ENCODE data around the gene ASIC2. TPM values are rescaled to one million over a fixed set of nuclear protein-coding genes. Genes with fewer than 3 reads are reported as not detected.

Gene ASIC2
- total and polyA plus RNA-seq, 2 experiments from 2014 or later: 0.52 to 2.8 TPM

DNA sequence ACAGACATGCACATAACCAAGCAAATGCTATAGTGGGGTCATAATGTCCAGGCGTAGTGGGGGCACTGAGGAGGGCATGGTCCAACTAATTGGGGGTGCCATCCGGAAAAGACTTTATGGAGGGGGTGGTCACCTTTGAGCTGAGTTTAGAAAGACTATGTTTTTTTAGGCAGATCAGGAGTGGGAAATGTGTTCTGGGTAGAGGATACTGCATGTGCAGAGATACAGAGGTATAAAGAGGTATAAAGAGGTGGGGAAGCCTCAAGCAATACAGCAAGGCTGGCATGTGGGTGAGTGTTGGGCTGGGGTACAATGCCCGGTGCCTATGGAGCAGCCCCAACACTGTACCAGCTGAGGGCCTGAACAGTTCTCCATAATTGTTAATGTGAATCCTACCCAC lies 248.3 kb downstream of the ASIC2 start:
- TF ChIP-seq STAT1 (IDR thresholded peaks at IDR 0.05; ENCODE audit: unreplicated experiment) (no peak), CREB1 (CRISPR knock-in tag; IDR thresholded peaks at IDR 0.05; ENCODE audit: low read depth) (no peak), ZNF331 (CRISPR knock-in tag; IDR thresholded peaks at IDR 0.05; ENCODE audit: low read depth) (no peak), JUNB (IDR thresholded peaks at IDR 0.05; ENCODE audit: unreplicated experiment) (no peak), POLR2AphosphoS5 (IDR thresholded peaks at IDR 0.05; ENCODE audit: low read depth) (no peak), NANOG (IDR thresholded peaks at IDR 0.05; ENCODE audit: borderline replicate concordance) (no peak), EZH2phosphoT487 (IDR thresholded peaks at IDR 0.05; ENCODE audit: unreplicated experiment) (no peak), EZH2 (IDR thresholded peaks at IDR 0.05; ENCODE audit: low read depth, unreplicated experiment) (no peak), ZNF114 (CRISPR knock-in tag; IDR thresholded peaks at IDR 0.05) (no peak)
- TF ChIP-seq, protein P1, sequence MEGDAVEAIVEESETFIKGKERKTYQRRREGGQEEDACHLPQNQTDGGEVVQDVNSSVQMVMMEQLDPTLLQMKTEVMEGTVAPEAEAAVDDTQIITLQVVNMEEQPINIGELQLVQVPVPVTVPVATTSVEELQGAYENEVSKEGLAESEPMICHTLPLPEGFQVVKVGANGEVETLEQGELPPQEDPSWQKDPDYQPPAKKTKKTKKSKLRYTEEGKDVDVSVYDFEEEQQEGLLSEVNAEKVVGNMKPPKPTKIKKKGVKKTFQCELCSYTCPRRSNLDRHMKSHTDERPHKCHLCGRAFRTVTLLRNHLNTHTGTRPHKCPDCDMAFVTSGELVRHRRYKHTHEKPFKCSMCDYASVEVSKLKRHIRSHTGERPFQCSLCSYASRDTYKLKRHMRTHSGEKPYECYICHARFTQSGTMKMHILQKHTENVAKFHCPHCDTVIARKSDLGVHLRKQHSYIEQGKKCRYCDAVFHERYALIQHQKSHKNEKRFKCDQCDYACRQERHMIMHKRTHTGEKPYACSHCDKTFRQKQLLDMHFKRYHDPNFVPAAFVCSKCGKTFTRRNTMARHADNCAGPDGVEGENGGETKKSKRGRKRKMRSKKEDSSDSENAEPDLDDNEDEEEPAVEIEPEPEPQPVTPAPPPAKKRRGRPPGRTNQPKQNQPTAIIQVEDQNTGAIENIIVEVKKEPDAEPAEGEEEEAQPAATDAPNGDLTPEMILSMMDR (conservative IDR thresholded peaks at IDR 0.05; ENCODE audit: low read depth in 2 of 2): no peak
- TF ChIP-seq, protein P2, sequence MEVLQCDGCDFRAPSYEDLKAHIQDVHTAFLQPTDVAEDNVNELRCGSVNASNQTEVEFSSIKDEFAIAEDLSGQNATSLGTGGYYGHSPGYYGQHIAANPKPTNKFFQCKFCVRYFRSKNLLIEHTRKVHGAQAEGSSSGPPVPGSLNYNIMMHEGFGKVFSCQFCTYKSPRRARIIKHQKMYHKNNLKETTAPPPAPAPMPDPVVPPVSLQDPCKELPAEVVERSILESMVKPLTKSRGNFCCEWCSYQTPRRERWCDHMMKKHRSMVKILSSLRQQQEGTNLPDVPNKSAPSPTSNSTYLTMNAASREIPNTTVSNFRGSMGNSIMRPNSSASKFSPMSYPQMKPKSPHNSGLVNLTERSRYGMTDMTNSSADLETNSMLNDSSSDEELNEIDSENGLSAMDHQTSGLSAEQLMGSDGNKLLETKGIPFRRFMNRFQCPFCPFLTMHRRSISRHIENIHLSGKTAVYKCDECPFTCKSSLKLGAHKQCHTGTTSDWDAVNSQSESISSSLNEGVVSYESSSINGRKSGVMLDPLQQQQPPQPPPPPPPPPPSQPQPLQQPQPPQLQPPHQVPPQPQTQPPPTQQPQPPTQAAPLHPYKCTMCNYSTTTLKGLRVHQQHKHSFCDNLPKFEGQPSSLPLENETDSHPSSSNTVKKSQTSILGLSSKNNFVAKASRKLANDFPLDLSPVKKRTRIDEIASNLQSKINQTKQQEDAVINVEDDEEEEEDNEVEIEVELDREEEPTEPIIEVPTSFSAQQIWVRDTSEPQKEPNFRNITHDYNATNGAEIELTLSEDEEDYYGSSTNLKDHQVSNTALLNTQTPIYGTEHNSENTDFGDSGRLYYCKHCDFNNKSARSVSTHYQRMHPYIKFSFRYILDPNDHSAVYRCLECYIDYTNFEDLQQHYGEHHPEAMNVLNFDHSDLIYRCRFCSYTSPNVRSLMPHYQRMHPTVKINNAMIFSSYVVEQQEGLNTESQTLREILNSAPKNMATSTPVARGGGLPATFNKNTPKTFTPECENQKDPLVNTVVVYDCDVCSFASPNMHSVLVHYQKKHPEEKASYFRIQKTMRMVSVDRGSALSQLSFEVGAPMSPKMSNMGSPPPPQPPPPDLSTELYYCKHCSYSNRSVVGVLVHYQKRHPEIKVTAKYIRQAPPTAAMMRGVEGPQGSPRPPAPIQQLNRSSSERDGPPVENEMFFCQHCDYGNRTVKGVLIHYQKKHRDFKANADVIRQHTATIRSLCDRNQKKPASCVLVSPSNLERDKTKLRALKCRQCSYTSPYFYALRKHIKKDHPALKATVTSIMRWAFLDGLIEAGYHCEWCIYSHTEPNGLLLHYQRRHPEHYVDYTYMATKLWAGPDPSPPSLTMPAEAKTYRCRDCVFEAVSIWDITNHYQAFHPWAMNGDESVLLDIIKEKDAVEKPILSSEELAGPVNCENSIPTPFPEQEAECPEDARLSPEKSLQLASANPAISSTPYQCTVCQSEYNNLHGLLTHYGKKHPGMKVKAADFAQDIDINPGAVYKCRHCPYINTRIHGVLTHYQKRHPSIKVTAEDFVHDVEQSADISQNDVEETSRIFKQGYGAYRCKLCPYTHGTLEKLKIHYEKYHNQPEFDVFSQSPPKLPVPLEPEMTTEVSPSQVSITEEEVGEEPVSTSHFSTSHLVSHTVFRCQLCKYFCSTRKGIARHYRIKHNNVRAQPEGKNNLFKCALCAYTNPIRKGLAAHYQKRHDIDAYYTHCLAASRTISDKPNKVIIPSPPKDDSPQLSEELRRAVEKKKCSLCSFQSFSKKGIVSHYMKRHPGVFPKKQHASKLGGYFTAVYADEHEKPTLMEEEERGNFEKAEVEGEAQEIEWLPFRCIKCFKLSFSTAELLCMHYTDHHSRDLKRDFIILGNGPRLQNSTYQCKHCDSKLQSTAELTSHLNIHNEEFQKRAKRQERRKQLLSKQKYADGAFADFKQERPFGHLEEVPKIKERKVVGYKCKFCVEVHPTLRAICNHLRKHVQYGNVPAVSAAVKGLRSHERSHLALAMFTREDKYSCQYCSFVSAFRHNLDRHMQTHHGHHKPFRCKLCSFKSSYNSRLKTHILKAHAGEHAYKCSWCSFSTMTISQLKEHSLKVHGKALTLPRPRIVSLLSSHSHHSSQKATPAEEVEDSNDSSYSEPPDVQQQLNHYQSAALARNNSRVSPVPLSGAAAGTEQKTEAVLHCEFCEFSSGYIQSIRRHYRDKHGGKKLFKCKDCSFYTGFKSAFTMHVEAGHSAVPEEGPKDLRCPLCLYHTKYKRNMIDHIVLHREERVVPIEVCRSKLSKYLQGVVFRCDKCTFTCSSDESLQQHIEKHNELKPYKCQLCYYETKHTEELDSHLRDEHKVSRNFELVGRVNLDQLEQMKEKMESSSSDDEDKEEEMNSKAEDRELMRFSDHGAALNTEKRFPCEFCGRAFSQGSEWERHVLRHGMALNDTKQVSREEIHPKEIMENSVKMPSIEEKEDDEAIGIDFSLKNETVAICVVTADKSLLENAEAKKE (CRISPR knock-in tag; IDR thresholded peaks at IDR 0.05): no peak
- TF ChIP-seq, protein P3, sequence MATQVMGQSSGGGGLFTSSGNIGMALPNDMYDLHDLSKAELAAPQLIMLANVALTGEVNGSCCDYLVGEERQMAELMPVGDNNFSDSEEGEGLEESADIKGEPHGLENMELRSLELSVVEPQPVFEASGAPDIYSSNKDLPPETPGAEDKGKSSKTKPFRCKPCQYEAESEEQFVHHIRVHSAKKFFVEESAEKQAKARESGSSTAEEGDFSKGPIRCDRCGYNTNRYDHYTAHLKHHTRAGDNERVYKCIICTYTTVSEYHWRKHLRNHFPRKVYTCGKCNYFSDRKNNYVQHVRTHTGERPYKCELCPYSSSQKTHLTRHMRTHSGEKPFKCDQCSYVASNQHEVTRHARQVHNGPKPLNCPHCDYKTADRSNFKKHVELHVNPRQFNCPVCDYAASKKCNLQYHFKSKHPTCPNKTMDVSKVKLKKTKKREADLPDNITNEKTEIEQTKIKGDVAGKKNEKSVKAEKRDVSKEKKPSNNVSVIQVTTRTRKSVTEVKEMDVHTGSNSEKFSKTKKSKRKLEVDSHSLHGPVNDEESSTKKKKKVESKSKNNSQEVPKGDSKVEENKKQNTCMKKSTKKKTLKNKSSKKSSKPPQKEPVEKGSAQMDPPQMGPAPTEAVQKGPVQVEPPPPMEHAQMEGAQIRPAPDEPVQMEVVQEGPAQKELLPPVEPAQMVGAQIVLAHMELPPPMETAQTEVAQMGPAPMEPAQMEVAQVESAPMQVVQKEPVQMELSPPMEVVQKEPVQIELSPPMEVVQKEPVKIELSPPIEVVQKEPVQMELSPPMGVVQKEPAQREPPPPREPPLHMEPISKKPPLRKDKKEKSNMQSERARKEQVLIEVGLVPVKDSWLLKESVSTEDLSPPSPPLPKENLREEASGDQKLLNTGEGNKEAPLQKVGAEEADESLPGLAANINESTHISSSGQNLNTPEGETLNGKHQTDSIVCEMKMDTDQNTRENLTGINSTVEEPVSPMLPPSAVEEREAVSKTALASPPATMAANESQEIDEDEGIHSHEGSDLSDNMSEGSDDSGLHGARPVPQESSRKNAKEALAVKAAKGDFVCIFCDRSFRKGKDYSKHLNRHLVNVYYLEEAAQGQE (IDR thresholded peaks at IDR 0.05; ENCODE audit: unreplicated experiment): no peak
- TF ChIP-seq, protein P4, sequence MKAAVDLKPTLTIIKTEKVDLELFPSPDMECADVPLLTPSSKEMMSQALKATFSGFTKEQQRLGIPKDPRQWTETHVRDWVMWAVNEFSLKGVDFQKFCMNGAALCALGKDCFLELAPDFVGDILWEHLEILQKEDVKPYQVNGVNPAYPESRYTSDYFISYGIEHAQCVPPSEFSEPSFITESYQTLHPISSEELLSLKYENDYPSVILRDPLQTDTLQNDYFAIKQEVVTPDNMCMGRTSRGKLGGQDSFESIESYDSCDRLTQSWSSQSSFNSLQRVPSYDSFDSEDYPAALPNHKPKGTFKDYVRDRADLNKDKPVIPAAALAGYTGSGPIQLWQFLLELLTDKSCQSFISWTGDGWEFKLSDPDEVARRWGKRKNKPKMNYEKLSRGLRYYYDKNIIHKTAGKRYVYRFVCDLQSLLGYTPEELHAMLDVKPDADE (IDR thresholded peaks at IDR 0.05): no peak
- no peak for DNase-seq (ENCODE audit: low spot score)
- peaks cover 2% of the 10 kb centered on the region; the same call in 1 of the 3 replicates for H3K4me1 Mint-ChIP-seq
- no peak overlapping the region for H3K4me2 ChIP-seq
- no peak overlapping the region for H3K27ac Mint-ChIP-seq
- no peak overlapping the region for H3K4me3 Mint-ChIP-seq
- no peaks in the 10 kb centered on the region for H4K20me1 ChIP-seq (replicated peaks; ENCODE audit: insufficient read depth)
- no peak overlapping the region for H3K4me3 ChIP-seq
- H2AFZ ChIP-seq: no peak overlapping the region
- no peaks in the 10 kb centered on the region for H3K27me3 ChIP-seq (ENCODE audit: insufficient read depth)
- no peaks in the 10 kb centered on the region for H3K9me2 ChIP-seq (ENCODE audit: insufficient read depth)
- ATAC-seq: no peak
- H3K4me1 ChIP-seq (ENCODE audit: insufficient read depth): no peaks in the 10 kb centered on the region
- H3F3A ChIP-seq (replicated peaks; ENCODE audit: low read depth): no peaks in the 10 kb centered on the region
- H3K36me3 ChIP-seq (ENCODE audit: insufficient read depth): no peaks in the 10 kb centered on the region
- H3K36me3 Mint-ChIP-seq (ENCODE audit: low read depth): no peaks in the 10 kb centered on the region
- no peaks in the 10 kb centered on the region for H3K9me3 Mint-ChIP-seq
- H3K79me2 ChIP-seq (replicated peaks; ENCODE audit: insufficient read depth): no peaks in the 10 kb centered on the region
- H3K27ac ChIP-seq (ENCODE audit: low read depth): no peak overlapping the region
- H3K27me3 Mint-ChIP-seq (ENCODE audit: insufficient read depth, low read depth, poor library complexity): peaks cover 2% of the 10 kb centered on the region
